GM12865 (cell line): ENCODE results near the gene ADGRL1.

Experiments
- DNase-seq: peaks from one replicate; pipeline ENCODE4 v3.0.0; 2010; ENCODE audit warnings: low read depth
- H3K4me3 ChIP-seq: 2 replicates; pipeline ENCODE4 v1.5.1; 2011; ENCODE audit warnings: mild to moderate bottlenecking, low read depth, low read length, control low read depth
- TF ChIP-seq, protein P1 (sequence below): IDR thresholded peaks from 2 replicates; pipeline ENCODE4 v1.5.1; 2011; ENCODE audit warnings: low read length, control low read depth, low read depth, inconsistent platforms; ENCODE audit not compliant: insufficient read depth; ENCODE audit errors: missing control alignments

The ADGRL1 gene

DNA sequence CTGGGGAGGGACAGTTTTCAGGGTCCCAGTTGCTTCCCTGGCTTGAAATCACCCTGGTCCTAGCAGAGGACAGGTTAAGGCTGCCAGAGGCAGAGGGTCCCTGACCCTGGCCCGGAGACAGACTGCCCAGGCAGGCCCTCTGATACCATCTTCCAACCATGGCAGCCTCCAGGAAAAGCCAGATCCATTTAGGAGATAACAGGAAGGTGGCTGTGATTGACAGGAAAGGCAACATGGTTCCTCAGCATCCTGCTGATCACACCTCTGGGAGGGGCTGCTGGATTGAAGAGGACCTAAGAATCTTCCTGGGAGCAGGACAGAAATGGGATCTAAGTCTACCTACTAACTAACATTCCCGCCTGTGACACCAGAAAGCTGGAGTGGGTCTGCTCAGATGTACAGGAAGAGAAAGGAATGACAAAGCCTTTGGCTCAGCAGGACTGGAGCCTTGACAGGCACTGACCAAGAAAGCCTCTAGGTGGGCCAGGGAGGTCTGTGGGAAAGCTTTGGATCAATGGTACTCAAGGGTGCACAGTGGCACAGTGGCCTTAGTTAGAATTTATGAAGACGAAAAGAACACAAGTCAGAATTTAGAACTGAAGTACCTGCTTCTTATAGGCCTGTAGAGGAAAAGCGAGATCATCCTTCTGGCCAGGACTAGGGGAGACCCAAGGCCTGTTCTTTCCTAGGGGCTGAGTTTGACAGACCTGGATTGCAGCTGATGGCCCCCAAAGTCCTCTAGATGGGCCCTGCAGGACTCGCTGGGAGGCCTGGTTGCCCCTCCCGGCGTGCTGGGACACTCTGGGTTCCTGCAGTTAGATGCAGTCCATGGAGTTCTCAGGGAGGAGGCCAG, 86.1 kb downstream of the ADGRL1 start:
- H3K4me3 ChIP-seq = no peak overlapping the region
- TF ChIP-seq, protein P1, sequence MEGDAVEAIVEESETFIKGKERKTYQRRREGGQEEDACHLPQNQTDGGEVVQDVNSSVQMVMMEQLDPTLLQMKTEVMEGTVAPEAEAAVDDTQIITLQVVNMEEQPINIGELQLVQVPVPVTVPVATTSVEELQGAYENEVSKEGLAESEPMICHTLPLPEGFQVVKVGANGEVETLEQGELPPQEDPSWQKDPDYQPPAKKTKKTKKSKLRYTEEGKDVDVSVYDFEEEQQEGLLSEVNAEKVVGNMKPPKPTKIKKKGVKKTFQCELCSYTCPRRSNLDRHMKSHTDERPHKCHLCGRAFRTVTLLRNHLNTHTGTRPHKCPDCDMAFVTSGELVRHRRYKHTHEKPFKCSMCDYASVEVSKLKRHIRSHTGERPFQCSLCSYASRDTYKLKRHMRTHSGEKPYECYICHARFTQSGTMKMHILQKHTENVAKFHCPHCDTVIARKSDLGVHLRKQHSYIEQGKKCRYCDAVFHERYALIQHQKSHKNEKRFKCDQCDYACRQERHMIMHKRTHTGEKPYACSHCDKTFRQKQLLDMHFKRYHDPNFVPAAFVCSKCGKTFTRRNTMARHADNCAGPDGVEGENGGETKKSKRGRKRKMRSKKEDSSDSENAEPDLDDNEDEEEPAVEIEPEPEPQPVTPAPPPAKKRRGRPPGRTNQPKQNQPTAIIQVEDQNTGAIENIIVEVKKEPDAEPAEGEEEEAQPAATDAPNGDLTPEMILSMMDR = no peak
- no peak for DNase-seq

DNA sequence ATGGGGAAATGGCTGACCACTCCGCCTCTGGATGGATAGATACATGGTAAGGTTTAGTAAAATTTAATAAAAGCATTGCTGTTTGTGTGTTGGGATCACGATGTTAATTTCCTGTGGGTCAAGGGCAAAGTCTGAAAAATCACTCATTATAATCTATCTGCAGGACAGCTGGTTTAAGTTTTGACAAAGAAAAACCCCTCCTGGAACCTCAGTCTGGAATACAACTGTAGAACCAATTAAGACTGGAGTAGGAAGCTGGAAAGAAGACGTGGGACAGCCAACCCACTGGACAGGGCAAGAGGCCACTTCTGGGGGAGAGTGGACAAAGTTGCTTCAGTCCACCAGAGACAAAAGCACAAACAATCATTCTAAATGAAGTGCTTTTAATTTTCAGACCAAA, 86.8 kb downstream of the ADGRL1 start:
- TF ChIP-seq, protein P1 = no peak
- DNase-seq = no peak
- no peak overlapping the region for H3K4me3 ChIP-seq

DNA sequence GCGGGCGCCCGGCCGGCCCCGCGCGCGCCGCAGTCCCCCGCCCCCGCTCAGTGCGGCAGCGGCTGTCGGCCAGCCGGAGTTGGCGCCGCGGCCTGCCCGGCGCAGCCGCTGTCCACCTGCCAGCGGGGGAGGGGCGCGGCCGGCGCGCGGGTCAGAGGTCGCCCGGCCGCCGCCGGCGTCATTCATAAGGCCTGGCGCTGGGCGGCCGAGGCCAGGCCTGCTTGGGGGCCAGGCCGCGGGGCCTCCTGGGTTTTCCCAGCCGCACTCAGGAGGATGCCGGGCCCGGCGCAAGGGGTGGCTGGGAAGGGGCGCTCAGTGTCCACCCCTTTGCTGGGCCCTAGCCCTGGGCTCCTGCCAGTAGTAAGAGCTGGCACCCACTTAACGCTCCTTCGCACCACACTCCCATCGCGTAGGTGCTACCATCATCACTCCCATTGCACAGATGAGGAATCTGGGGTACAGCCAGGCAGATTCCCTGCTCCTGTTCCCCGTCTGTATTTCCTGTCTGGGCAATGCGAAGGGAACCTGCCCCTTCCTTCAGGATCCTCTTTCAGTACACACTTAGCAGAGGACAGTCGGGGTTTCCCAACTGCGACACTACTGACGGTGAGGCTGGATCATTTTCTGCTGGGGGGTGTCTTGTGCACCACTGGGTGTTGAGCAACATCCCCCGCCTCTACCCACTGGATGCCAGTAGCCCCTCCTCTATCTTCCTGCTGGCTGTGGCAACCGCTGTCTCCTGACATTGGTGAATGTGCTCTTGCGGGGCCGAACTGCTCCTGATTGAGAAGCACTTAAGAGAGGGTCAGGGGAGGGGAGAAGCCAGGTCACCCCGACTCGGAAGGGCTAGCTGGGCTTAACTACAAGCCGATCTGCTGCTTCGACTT, 87.6 kb downstream of the ADGRL1 start:
- H3K4me3 ChIP-seq = peak overlapping the region; percentile 44
- peak; percentile 32 for DNase-seq
- TF ChIP-seq, protein P1 = no peak

DNA sequence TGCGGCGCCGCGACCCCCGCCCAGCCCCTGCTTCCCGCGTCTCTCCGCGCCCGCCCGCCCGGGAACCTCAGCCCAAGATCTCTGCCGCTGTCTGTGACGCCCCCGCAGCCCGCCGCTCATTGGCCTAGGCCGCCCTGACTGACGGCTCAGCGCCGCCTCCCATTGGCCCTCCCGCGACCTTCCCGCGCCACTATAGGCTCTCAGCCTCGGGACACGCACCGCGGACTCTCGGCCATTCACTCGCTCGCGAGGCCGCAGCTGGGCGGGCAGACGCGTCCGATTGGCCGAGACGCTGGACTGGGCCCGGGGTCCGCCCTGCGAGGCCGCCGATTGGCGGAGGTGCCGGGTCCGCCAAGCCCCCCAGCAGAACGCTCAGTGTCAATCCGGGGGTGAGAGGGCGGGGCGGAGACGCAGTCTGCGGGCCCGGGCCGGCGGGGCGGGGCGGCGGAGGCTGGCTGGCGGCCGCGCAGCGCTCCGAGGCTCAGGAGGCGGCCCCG, 88.3 kb downstream of the ADGRL1 start, which contains the start of gene PRKACA:
Gene PRKACA, minus strand, starts transcription at position 95 of the 497 bp plus-strand sequence. CDS start 215 bp downstream, outside the sequence.
- peak; percentile 99 for DNase-seq
- peak within 1 kb of the TSS; percentile 69 for H3K4me3 ChIP-seq
- TF ChIP-seq, protein P1 = no peak

DNA sequence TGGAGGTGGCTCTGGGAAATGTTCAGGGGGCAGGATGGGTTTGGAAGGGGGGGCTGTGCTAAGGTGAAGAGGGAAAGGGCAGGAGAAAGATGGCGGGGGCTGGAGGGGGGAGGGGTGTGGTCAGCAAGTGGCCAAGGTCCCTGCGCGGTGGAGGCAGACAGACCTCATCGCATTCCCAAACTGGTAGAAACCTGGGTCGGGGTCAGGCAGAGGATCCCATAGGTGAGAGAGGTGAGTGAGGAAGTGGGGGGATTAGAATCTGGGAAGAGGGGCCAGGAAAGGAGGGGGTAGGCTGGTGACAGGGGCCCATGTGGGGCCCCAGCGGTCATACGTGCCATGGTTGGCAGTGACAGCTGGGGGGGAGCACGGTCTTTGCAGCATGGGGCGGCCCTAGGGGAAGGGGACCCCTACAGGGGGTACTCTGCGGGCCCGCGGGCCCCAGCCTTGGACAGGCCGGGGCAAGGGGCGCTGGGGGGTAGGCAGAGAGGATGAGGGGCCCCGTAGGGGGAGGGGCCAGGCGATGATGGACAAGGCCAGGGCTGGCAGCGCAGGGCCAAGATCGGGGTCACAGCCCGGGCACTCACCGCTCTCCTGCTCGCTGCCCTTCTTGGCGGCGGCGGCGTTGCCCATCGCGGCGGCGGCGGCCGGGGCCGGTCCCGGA, 88.9 kb downstream of the ADGRL1 start:
- TF ChIP-seq, protein P1 = no peak
- DNase-seq = no peak
- peak overlapping the region; percentile 69 for H3K4me3 ChIP-seq

DNA sequence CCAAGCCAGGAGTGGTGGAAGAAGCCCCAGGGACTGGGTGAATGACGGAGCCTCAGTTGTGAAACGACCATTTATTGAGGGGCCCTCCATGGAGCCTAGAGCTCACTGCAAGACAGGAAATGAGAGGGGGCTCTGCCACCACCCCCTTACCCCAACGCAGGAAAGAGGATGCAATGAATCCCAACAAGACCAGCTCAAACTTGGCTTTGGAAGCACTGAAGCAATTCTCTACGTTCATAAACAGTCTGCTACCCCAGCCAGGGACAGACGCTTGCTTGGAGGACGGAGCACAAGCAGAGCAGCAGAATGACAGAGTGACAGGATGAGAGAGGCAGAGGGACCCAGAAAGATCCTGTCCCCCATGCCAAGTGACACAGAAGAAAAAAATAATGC, 89.4 kb downstream of the ADGRL1 start:
- no peak for DNase-seq
- TF ChIP-seq, protein P1 = no peak

More for the DNA sequence above, 89.4 kb downstream of the ADGRL1 start:
- H3K4me3 ChIP-seq = peak overlapping the region; percentile 69
